ENCODE results near the gene CD300LF.

The CD300LF gene

GRCh38 chr17:74702116-74702871, 10.4 kb downstream of the CD300LF start:
- Mint-ChIP-seq H3K4me3 (no peak overlapping the region), H3K27me3 (peaks cover 7% of the 10 kb centered on the region), H3K4me1 (peaks cover 5% of the 10 kb centered on the region), H3K9me3 (no peaks in the 10 kb centered on the region), H3K27ac (no peak overlapping the region), H3K36me3 (no peaks in the 10 kb centered on the region)
- DNase-seq (ENCODE audit: low spot score in 2 of 2) (no peak), ATAC-seq (ENCODE audit: low read depth) (no peak)

DNA sequence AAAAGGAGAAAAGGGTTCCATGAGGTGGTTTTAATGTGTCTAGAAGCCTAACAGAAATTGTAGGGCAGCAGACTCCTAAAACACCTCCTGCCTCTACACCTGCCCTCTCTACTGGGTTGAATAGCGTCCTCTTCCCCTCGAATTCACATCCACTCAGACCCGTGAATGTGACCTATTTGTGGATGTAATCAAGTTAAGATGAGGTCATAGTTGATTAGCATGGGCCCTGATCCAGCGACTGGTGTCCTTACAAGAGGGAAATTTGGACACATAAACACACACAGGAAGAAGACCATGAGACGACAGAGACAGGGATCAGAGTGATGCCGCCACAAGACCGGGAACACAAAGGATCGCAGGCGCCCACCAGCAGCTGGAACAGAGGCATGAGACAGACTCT, 13.5 kb downstream of the CD300LF start:
- Mint-ChIP-seq H3K36me3 (no peaks in the 10 kb centered on the region), H3K9me3 (no peaks in the 10 kb centered on the region), H3K27ac (no peak overlapping the region), H3K4me3 (no peak overlapping the region), H3K27me3 (peaks cover 10% of the 10 kb centered on the region), H3K4me1 (peaks cover 6% of the 10 kb centered on the region)
- no peak for ATAC-seq (ENCODE audit: low read depth)
- DNase-seq (ENCODE audit: low spot score in 2 of 2) = no peak

DNA sequence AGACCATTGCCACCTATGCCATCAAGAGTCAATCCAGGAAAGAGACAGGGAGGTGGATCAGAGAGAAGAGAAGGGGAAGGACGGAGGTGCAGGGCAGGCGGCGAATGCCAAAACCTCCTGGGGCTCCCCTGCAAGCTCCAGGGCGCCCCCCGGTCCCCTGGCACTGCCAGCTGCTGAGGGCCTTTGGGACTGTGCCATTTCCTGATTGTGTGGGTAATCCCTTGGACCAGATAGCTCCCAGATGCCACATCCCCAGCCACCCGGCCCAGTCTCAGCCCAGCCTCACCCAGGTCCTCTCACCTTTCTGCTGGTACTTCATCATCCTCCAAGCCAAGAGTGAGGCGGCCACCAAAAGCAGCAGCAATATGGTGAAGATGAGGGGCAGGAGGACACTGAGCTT, 14.7 kb downstream of the CD300LF start:
- DNase-seq (ENCODE audit: low spot score in 2 of 2) (no peak), ATAC-seq (ENCODE audit: low read depth) (no peak)
- no peak overlapping the region for H3K27ac Mint-ChIP-seq
- H3K36me3 Mint-ChIP-seq = no peaks in the 10 kb centered on the region
- H3K4me3 Mint-ChIP-seq = no peak overlapping the region
- peaks cover 6% of the 10 kb centered on the region for H3K4me1 Mint-ChIP-seq
- H3K9me3 Mint-ChIP-seq = no peaks in the 10 kb centered on the region
- peaks cover 10% of the 10 kb centered on the region for H3K27me3 Mint-ChIP-seq

DNA sequence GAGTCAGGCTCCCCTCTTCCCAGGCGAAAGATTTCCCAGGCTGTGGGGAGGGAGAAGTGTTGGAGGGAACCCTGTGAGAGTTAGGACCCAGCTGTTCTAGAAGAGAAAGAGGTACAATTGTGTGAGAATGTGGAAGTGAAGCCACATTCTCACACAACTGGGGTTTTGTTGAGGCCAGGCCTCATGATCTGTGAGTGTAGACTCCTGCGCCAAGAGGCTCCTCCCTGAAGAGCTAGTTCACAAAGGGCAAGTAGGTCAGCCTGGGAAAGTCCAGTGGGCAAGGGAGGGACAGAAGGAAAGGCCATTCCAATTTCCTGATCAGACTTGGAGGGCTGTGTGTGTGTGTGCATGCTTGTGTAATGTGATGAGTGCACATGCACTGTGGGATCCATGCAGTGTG, 15.2 kb downstream of the CD300LF start:
- no peaks in the 10 kb centered on the region for H3K9me3 Mint-ChIP-seq
- no peak for DNase-seq (ENCODE audit: low spot score in 2 of 2)
- H3K27me3 Mint-ChIP-seq = peaks cover 10% of the 10 kb centered on the region
- H3K27ac Mint-ChIP-seq = no peak overlapping the region
- H3K36me3 Mint-ChIP-seq = no peaks in the 10 kb centered on the region
- ATAC-seq (ENCODE audit: low read depth) = no peak
- peaks cover 6% of the 10 kb centered on the region for H3K4me1 Mint-ChIP-seq
- no peak overlapping the region for H3K4me3 Mint-ChIP-seq

DNA sequence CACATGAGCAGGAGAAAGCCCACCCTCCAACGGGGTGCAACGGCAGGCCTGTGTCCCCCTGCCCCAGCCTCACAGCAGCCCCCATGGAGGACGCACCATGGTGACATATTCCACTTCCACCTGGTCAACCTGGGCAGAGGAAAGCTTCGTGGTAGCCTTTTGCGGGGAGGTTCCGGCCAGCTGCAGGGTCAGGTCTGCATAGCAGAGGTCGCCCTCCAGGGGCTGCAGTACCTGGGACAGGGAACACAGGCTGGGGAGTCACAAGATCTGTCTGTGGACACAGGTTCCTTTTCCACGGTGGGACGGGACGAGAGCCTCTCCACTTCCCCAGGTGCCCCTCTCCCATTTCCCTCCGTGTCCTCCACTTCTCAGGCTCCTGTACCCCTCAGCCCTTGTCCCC, 17.1 kb downstream of the CD300LF start:
- no peak overlapping the region for H3K27ac Mint-ChIP-seq
- ATAC-seq (ENCODE audit: low read depth) (no peak), DNase-seq (ENCODE audit: low spot score in 2 of 2) (no peak)
- H3K9me3 Mint-ChIP-seq = no peaks in the 10 kb centered on the region
- H3K27me3 Mint-ChIP-seq = peaks cover 10% of the 10 kb centered on the region
- H3K4me1 Mint-ChIP-seq = peaks cover 6% of the 10 kb centered on the region
- H3K4me3 Mint-ChIP-seq = no peak overlapping the region
- H3K36me3 Mint-ChIP-seq = no peaks in the 10 kb centered on the region

GRCh38 chr17:74694081-74694480, 18.6 kb downstream of the CD300LF start:
- Mint-ChIP-seq H3K27me3 (peaks cover 8% of the 10 kb centered on the region), H3K4me1 (peaks cover 6% of the 10 kb centered on the region), H3K36me3 (no peaks in the 10 kb centered on the region), H3K27ac (no peak overlapping the region), H3K4me3 (no peak overlapping the region), H3K9me3 (no peaks in the 10 kb centered on the region)
- ATAC-seq (ENCODE audit: low read depth) (no peak), DNase-seq (ENCODE audit: low spot score in 2 of 2) (no peak)

DNA sequence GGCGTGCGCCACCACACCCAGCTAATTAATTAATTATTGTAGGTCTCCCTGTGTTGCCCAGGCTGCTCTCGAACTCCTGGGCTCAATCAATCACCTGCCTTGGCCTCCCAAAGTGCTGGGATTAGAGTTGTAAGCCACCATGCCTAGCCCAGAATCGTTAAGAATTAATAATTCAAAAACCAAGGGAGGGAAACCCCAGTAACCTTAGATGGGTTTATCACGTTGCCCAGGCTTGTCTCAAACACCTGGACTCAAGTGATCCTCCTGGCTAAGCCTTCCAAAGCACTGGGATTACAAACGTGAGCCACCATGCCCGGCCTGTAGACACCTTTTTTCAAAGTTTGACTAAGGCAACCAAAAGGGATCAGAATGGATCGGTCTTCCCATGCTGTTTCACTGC, 21.6 kb downstream of the CD300LF start:
- H3K27ac Mint-ChIP-seq = no peak overlapping the region
- ATAC-seq (ENCODE audit: low read depth) (no peak), DNase-seq (ENCODE audit: low spot score in 2 of 2) (no peak)
- H3K4me1 Mint-ChIP-seq = peaks cover 5% of the 10 kb centered on the region
- H3K9me3 Mint-ChIP-seq = no peaks in the 10 kb centered on the region
- H3K27me3 Mint-ChIP-seq = peaks cover 3% of the 10 kb centered on the region
- no peak overlapping the region for H3K4me3 Mint-ChIP-seq
- H3K36me3 Mint-ChIP-seq = no peaks in the 10 kb centered on the region

GRCh38 chr17:74690409-74690825, 22.3 kb downstream of the CD300LF start:
- Mint-ChIP-seq H3K36me3 (no peaks in the 10 kb centered on the region), H3K4me1 (peaks cover 5% of the 10 kb centered on the region), H3K4me3 (no peak overlapping the region), H3K9me3 (no peaks in the 10 kb centered on the region), H3K27me3 (peaks cover 2% of the 10 kb centered on the region), H3K27ac (no peak overlapping the region)
- no peak for ATAC-seq (ENCODE audit: low read depth)
- no peak for DNase-seq (ENCODE audit: low spot score in 2 of 2)

- no peak overlapping the region for H3K27ac Mint-ChIP-seq
- ATAC-seq (ENCODE audit: low read depth) = no peak
- peaks cover 5% of the 10 kb centered on the region for H3K4me1 Mint-ChIP-seq
- peaks cover 1% of the 10 kb centered on the region for H3K27me3 Mint-ChIP-seq
- no peak overlapping the region for H3K4me3 Mint-ChIP-seq
- no peak for DNase-seq (ENCODE audit: low spot score in 2 of 2)
- no peaks in the 10 kb centered on the region for H3K36me3 Mint-ChIP-seq
- H3K9me3 Mint-ChIP-seq = no peaks in the 10 kb centered on the region
Observed at GRCh38 chr17:74687886-74688285, 24.8 kb downstream of the CD300LF start.

- H3K9me3 Mint-ChIP-seq = no peaks in the 10 kb centered on the region
- peak; percentile 49 for ATAC-seq (ENCODE audit: low read depth)
- H3K27me3 Mint-ChIP-seq = peaks cover 5% of the 10 kb centered on the region
- DNase-seq (ENCODE audit: low spot score in 2 of 2) = no peak
- H3K36me3 Mint-ChIP-seq = no peaks in the 10 kb centered on the region
- peak overlapping the region; percentile 50 for H3K27ac Mint-ChIP-seq
- H3K4me3 Mint-ChIP-seq = no peak overlapping the region
- peaks cover 8% of the 10 kb centered on the region for H3K4me1 Mint-ChIP-seq
Observed at GRCh38 chr17:74686761-74687160, 26.0 kb downstream of the CD300LF start.

DNA sequence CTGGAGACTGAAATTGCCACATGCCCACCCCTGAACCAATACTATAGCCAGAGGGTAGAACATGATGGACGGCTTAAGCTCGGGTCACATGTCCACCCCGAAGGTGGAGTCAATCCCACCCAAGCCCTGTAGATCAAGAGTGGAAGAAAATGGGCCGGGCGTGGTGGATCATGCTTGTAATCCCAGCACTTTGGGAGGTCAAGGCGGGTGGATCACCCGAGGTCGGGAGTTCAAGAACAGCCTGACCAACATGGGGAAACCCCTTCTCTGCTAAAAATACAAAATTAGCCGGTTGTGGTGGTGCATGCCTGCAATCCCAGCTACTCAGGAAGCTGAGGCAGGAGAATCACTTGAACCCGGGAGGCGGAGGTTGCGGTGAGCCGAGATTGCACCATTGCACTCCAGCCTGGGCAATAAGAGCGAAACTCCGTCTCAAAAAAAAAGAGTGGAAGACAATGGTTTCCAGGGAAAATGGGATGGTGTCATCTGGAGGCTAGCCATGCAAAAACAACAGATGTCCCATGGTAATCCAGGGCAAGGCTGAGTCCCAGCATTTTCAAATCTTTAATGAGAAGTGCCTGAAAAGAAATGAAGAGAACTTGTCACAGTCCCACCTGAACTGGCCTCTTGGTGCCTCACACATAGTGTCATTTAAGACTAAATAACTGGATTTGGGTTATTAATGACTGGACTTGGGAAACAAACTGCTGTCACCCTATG, 30.1 kb downstream of the CD300LF start:
- H3K27me3 Mint-ChIP-seq = peaks cover 7% of the 10 kb centered on the region
- ATAC-seq (ENCODE audit: low read depth) (no peak), DNase-seq (ENCODE audit: low spot score in 2 of 2) (no peak)
- H3K4me3 Mint-ChIP-seq = no peak overlapping the region
- no peaks in the 10 kb centered on the region for H3K9me3 Mint-ChIP-seq
- H3K36me3 Mint-ChIP-seq = no peaks in the 10 kb centered on the region
- H3K27ac Mint-ChIP-seq = no peak overlapping the region
- H3K4me1 Mint-ChIP-seq = peaks cover 23% of the 10 kb centered on the region

DNA sequence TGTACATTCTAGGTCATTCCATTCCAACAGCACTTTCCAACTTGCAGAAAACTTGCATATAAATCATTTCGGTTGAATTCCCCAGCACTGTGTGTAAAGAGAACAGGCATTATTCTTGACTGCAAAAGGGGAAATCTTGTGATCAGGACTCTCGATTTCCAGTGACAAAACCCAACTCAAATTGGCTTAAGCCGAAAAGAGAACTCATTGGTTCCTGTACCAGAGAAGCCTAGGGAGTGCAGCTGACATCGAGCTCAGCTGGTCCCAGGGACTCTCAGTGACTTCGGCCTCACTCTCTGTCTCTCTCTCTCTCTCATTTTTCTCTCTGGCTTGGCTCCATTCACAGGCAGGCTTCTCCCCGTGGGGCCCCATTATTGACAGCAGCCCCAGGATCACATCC, 30.7 kb downstream of the CD300LF start:
- H3K4me1 Mint-ChIP-seq = peaks cover 27% of the 10 kb centered on the region
- H3K27me3 Mint-ChIP-seq = peaks cover 7% of the 10 kb centered on the region
- no peak overlapping the region for H3K4me3 Mint-ChIP-seq
- no peak for DNase-seq (ENCODE audit: low spot score in 2 of 2)
- no peaks in the 10 kb centered on the region for H3K9me3 Mint-ChIP-seq
- no peaks in the 10 kb centered on the region for H3K36me3 Mint-ChIP-seq
- no peak for ATAC-seq (ENCODE audit: low read depth)
- H3K27ac Mint-ChIP-seq = no peak overlapping the region

- no peak for ATAC-seq (ENCODE audit: low read depth)
Observed at GRCh38 chr17:74680941-74681340, 31.8 kb downstream of the CD300LF start.

DNA sequence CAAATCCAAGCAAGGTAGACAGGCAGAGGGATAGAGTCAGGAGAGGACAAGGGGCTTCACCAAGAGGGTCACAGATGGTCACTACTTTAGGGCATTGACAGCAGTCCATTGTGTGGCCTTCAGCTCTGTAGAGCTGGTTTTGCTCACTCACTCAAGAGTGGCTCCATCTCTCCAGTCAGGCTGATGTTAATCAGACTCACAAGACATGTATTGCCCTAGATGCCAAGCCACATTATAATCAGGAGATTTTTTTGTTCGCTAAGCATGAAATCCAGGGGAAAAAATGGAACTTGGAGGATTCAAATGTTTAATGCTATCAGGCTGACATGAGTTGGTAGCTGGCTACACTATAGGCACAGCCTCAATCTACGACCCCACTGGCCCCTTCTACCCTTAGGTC, 32.5 kb downstream of the CD300LF start:
- Mint-ChIP-seq H3K4me1 (peaks cover 25% of the 10 kb centered on the region), H3K36me3 (no peaks in the 10 kb centered on the region), H3K4me3 (no peak overlapping the region), H3K27ac (no peak overlapping the region), H3K27me3 (peaks cover 10% of the 10 kb centered on the region), H3K9me3 (no peaks in the 10 kb centered on the region)
- DNase-seq (ENCODE audit: low spot score in 2 of 2) (no peak), ATAC-seq (ENCODE audit: low read depth) (no peak)

More at GRCh38 chr17:74680941-74681340, 31.8 kb downstream of the CD300LF start:
- H3K36me3 Mint-ChIP-seq = no peaks in the 10 kb centered on the region
- DNase-seq (ENCODE audit: low spot score in 2 of 2) = no peak
- H3K27me3 Mint-ChIP-seq = peaks cover 10% of the 10 kb centered on the region
- peaks cover 25% of the 10 kb centered on the region for H3K4me1 Mint-ChIP-seq
- H3K4me3 Mint-ChIP-seq = no peak overlapping the region
- no peaks in the 10 kb centered on the region for H3K9me3 Mint-ChIP-seq
- H3K27ac Mint-ChIP-seq = no peak overlapping the region

DNA sequence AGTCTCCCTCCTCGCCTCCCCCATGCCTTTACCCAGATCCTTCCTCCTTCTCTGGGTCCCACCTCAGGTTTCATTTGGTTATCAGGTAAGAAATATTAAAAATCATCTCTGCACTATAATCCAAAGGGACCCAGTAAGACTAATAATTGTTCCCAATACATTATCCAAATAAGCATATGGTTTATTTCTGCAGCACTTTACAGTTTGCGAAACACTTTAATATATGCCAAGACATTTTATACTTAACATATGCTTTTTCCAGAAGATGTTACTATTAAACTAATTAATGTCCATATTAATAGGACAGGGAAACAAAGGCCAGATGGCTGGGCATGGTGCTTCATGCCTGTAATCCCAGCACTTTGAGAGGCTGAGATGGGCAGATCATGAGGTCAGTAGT, 33.3 kb downstream of the CD300LF start:
- no peak for DNase-seq (ENCODE audit: low spot score in 2 of 2)
- Mint-ChIP-seq H3K4me3 (no peak overlapping the region), H3K27me3 (peaks cover 13% of the 10 kb centered on the region), H3K36me3 (no peaks in the 10 kb centered on the region), H3K4me1 (peaks cover 25% of the 10 kb centered on the region), H3K9me3 (no peaks in the 10 kb centered on the region), H3K27ac (no peak overlapping the region)
- no peak for ATAC-seq (ENCODE audit: low read depth)

Measured in memory B cell (primary cell).